Activated naive CD4-positive, alpha-beta T cell (primary cell): ENCODE data around the gene E2F3.
A peak's percentile ranks its signal among the peaks of the same experiment; 100 is the strongest.

Experiments used
- DNase-seq, 4 experiments: peaks; one replicate each; lab custom pipeline; 2025; lab: John Stamatoyannopoulos, UW

E2F3 gene

GRCh38 chr6:20533746-20534294 lies 132.1 kb downstream of the E2F3 start:
- no peak for DNase-seq

GRCh38 chr6:20534295-20535262 lies 132.9 kb downstream of the E2F3 start, which contains the start of gene CDKAL1:
Gene CDKAL1 (plus strand): TSS chr6:20534457. CDS start chr6:20546351, 11,894 bp downstream.
- peak; percentile 74 to 84 (median 78) for DNase-seq

GRCh38 chr6:20538131-20538662 lies 136.5 kb downstream of the E2F3 start:
- DNase-seq: no peak

GRCh38 chr6:20538907-20539306 lies 137.2 kb downstream of the E2F3 start:
- no peak for DNase-seq

- DNase-seq: no peak
Observed at GRCh38 chr6:20539387-20539786, 137.7 kb downstream of the E2F3 start.

GRCh38 chr6:20540683-20541082 lies 139.0 kb downstream of the E2F3 start:
- no peak for DNase-seq

GRCh38 chr6:20541382-20541781 lies 139.7 kb downstream of the E2F3 start:
- DNase-seq: no peak

GRCh38 chr6:20542927-20543602 lies 141.4 kb downstream of the E2F3 start:
- DNase-seq: no peak
